Omental fat pad (tissue), 4 donors: ENCODE measurements around the gene SYT17. TPM values are rescaled to one million over a fixed set of nuclear protein-coding genes. Genes with fewer than 3 reads are reported as not detected.

Source experiments
- ATAC-seq: fragments of 150-250 bp; one replicate; pipeline ENCODE4 v1.9.1; 2016; ENCODE audit warnings: mild to moderate bottlenecking, moderate library complexity; ENCODE audit not compliant: low FRiP score
- DNase-seq: peaks from one replicate; pipeline ENCODE4 v3.0.0-alpha.2; 2019; ENCODE audit warnings: low spot score
- total RNA-seq, 4 donors: library from RNA; depleted of rRNA; stranded (reverse); fragments of >200 nt; gene quantifications; one replicate each; pipeline ENCODE4 v1.1.0, GENCODE V29; 2016
- TF ChIP-seq, protein P1 (sequence below), 3 donors: fragments of 450-650 bp; IDR thresholded peaks; one replicate each; pipeline ENCODE4 v1.5.1; 2016 to 2017; ENCODE audit warnings: antibody characterized with exemption in 3 of 3, mild to moderate bottlenecking in 3 of 3, moderate library complexity in 2 of 3

Gene SYT17, protein sequence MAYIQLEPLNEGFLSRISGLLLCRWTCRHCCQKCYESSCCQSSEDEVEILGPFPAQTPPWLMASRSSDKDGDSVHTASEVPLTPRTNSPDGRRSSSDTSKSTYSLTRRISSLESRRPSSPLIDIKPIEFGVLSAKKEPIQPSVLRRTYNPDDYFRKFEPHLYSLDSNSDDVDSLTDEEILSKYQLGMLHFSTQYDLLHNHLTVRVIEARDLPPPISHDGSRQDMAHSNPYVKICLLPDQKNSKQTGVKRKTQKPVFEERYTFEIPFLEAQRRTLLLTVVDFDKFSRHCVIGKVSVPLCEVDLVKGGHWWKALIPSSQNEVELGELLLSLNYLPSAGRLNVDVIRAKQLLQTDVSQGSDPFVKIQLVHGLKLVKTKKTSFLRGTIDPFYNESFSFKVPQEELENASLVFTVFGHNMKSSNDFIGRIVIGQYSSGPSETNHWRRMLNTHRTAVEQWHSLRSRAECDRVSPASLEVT
- 10 to 100 TPM in 1 of 4 donors, 1 to 10 TPM in 3; 3.0 to 15.9 (median 7.1) TPM for total RNA-seq

GRCh38 chr16:19167710-19168370 is at the start of gene SYT17:
SYT17 (plus strand) TSS chr16:19168240; CDS start chr16:19168647, 407 bp downstream.
- TF ChIP-seq, protein P1, sequence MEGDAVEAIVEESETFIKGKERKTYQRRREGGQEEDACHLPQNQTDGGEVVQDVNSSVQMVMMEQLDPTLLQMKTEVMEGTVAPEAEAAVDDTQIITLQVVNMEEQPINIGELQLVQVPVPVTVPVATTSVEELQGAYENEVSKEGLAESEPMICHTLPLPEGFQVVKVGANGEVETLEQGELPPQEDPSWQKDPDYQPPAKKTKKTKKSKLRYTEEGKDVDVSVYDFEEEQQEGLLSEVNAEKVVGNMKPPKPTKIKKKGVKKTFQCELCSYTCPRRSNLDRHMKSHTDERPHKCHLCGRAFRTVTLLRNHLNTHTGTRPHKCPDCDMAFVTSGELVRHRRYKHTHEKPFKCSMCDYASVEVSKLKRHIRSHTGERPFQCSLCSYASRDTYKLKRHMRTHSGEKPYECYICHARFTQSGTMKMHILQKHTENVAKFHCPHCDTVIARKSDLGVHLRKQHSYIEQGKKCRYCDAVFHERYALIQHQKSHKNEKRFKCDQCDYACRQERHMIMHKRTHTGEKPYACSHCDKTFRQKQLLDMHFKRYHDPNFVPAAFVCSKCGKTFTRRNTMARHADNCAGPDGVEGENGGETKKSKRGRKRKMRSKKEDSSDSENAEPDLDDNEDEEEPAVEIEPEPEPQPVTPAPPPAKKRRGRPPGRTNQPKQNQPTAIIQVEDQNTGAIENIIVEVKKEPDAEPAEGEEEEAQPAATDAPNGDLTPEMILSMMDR (IDR thresholded peaks at IDR 0.05): peak in 1 of 3 donors; percentile 33

DNA sequence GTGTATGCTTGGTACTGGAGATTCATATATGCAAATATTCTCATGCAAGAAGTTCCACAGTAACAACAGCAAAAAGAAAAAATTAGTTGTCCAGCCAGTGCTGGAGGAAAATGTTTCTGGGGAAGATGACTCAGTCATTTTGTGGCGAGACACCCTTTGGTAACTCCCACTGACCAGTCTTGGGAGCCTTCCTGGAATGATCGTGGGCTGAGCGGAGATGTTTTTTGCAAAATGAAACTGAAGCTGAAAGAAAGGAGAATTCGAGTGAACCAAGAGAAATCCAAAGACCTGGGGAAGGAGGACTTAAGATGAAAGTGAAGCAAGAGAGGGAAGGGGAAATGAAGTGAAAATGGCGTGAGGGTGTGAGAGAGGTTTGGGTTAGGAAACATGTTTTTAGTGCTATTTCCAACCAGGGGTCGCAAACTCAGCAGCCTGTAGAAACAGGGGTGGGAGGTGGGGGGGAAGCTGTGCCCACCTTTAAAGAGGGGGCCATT is 49.1 kb upstream of the SYT17 start:
- peak; percentile 49 for ATAC-seq

More at GRCh38 chr16:19167710-19168370, at the start of gene SYT17:
- DNase-seq (no peak), ATAC-seq (peak; percentile 94)

GRCh38 chr16:19119564-19119963 is 48.5 kb upstream of the SYT17 start:
- ATAC-seq: peak; percentile 42
- DNase-seq: no peak
- TF ChIP-seq, protein P1 (IDR thresholded peaks at IDR 0.05): no peak

More for the DNA sequence above, 49.1 kb upstream of the SYT17 start:
- TF ChIP-seq, protein P1 (IDR thresholded peaks at IDR 0.05): no peak
- no peak for DNase-seq

GRCh38 chr16:19123535-19124178 is 44.4 kb upstream of the SYT17 start:
- TF ChIP-seq, protein P1 (IDR thresholded peaks at IDR 0.05): no peak
- no peak for ATAC-seq
- DNase-seq: no peak

DNA sequence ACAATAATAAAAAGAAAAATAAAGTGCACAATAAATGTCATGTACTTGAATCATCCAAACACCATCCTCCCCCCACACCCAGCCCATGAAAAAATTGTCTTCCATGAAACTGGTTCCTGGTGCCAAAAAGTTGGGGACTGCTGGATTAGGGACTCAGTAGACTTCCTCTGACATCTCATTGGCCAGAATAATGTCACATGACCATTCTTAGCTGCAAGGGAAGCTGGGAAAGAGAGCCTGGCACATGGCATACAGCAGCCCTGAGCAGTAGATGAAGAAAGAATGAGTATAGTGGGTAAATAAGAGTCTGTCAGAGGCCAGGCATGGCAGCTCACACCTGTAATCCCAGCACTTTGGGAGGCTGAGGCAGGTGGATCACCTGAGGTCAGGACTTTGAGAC is 41.7 kb upstream of the SYT17 start:
- ATAC-seq (no peak), DNase-seq (no peak)
- TF ChIP-seq, protein P1 (IDR thresholded peaks at IDR 0.05): no peak

DNA sequence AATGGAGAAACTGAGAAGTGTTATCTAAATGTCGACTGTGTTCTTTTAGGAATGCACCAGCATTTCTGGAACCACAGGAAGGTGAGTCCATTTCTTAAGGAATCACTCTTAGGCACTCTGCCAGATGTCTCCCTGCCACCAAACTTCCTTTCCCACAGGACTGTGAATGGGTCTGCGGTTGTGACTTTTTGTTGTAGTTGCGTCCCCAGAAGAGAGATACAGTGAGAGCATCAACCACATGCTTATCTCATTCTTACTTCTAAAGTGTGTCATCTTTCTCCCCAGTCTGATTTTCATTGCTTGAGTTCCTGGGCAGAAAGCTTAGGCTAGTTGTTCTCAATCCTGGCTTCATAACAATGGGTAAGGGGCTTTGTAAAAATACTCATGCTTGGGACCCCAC is 40.8 kb upstream of the SYT17 start:
- no peak for DNase-seq
- no peak for ATAC-seq
- TF ChIP-seq, protein P1 (IDR thresholded peaks at IDR 0.05): no peak
